Fibroblast of mammary gland (primary cell): ENCODE results near the gene MEX3D.

Experiments used
- DNase-seq: peaks from one replicate; pipeline ENCODE4 v3.0.0-alpha.2; 2010; ENCODE audit warnings: low read depth
- H3K4me3 ChIP-seq: 2 replicates; pipeline ENCODE4 v1.5.1; 2011; ENCODE audit warnings: low read depth, mild to moderate bottlenecking, low read length, moderate library complexity; ENCODE audit not compliant: control insufficient read depth
- CTCF ChIP-seq: conservative IDR thresholded peaks from 2 replicates; pipeline ENCODE4 v1.5.1; 2011; ENCODE audit warnings: low read depth, low read length, inconsistent platforms; ENCODE audit not compliant: control insufficient read depth, insufficient read depth

Gene MEX3D

GRCh38 chr19:1572795-1573194, 4.7 kb upstream of the MEX3D start:
- no peak overlapping the region for H3K4me3 ChIP-seq
- DNase-seq = no peak
- TF ChIP-seq CTCF = no peak

- no peak overlapping the region for H3K4me3 ChIP-seq
- no peak for DNase-seq
Observed at GRCh38 chr19:1571358-1571757, 3.2 kb upstream of the MEX3D start.

GRCh38 chr19:1570836-1571235, 2.7 kb upstream of the MEX3D start:
- no peak for TF ChIP-seq CTCF
- DNase-seq = no peak
- H3K4me3 ChIP-seq = no peak overlapping the region

More at GRCh38 chr19:1571358-1571757, 3.2 kb upstream of the MEX3D start:
- TF ChIP-seq CTCF = no peak

GRCh38 chr19:1569997-1570396, 1.9 kb upstream of the MEX3D start:
- no peak for DNase-seq
- H3K4me3 ChIP-seq = no peak overlapping the region
- TF ChIP-seq CTCF = no peak

- DNase-seq = no peak
- no peak overlapping the region for H3K4me3 ChIP-seq
- TF ChIP-seq CTCF = no peak
Observed at GRCh38 chr19:1567848-1568227, 287 bp downstream of the MEX3D start.

GRCh38 chr19:1567116-1567847, 843 bp downstream of the MEX3D start:
- DNase-seq = no peak

More at GRCh38 chr19:1567116-1567847, 843 bp downstream of the MEX3D start:
- TF ChIP-seq CTCF = no peak
- H3K4me3 ChIP-seq = peak overlapping the region; percentile 62
